ENCODE results near the gene NR1H2.

Gene NR1H2

GRCh38 chr19:50415661-50416033, 39.4 kb downstream of the NR1H2 start:
- H3K27me3 ChIP-seq (ENCODE audit: insufficient read depth, low read length, poor library complexity), result no peaks in the 10 kb centered on the region
- no peak for DNase-seq
- WGBS (ENCODE audit: extremely low coverage, insufficient coverage, low lambda C conversion rate), result no CpG with 5 or more reads among the region's 22 CpGs
- no peak overlapping the region for H2BK15ac ChIP-seq (replicated peaks; ENCODE audit: low read depth)
- H3K4me2 ChIP-seq (ENCODE audit: low read length), result no peak overlapping the region
- H2BK120ac ChIP-seq (ENCODE audit: low read depth, low read length), result no peak overlapping the region
- no peak overlapping the region for H4K5ac ChIP-seq (ENCODE audit: low read length)
- no peaks in the 10 kb centered on the region for H3K36me3 ChIP-seq (ENCODE audit: control insufficient read depth, insufficient read depth, low read length)
- H2AK5ac ChIP-seq (ENCODE audit: low read length), result no peak overlapping the region
- H3K4me3 ChIP-seq (ENCODE audit: low read length), result no peak overlapping the region
- no peak overlapping the region for H3K23ac ChIP-seq (ENCODE audit: low read length)
- no peak overlapping the region for H3K4ac ChIP-seq (ENCODE audit: low read depth, low read length)
- no peak overlapping the region for H3K56ac ChIP-seq (ENCODE audit: low read length)
- no peak overlapping the region for H2BK5ac ChIP-seq (ENCODE audit: low read length)
- no peaks in the 10 kb centered on the region for H3K79me1 ChIP-seq (ENCODE audit: low read length)
- no peak overlapping the region for H3K18ac ChIP-seq (ENCODE audit: low read length)
- no peak overlapping the region for H4K8ac ChIP-seq (ENCODE audit: low read depth, low read length)
- no peak overlapping the region for H3K27ac ChIP-seq (ENCODE audit: low read depth, low read length)
- no peak overlapping the region for H3K9ac ChIP-seq (ENCODE audit: low read length)
- H3K4me1 ChIP-seq (ENCODE audit: control insufficient read depth, low read depth, low read length), result no peaks in the 10 kb centered on the region
- no peaks in the 10 kb centered on the region for H3K79me2 ChIP-seq (ENCODE audit: control insufficient read depth, insufficient read depth, low read length)

- Histone ChIP-seq H4K8ac (ENCODE audit: low read depth, low read length) (no peak overlapping the region), H3K4ac (ENCODE audit: low read depth, low read length) (no peak overlapping the region), H3K36me3 (ENCODE audit: control insufficient read depth, insufficient read depth, low read length) (no peaks in the 10 kb centered on the region), H2BK120ac (ENCODE audit: low read depth, low read length) (no peak overlapping the region), H3K27me3 (ENCODE audit: insufficient read depth, low read length, poor library complexity) (no peaks in the 10 kb centered on the region), H3K4me3 (ENCODE audit: low read length) (no peak overlapping the region), H3K4me2 (ENCODE audit: low read length) (no peak overlapping the region), H3K18ac (ENCODE audit: low read length) (no peak overlapping the region), H3K9ac (ENCODE audit: low read length) (no peak overlapping the region), H2BK15ac (replicated peaks; ENCODE audit: low read depth) (no peak overlapping the region), H3K23ac (ENCODE audit: low read length) (no peak overlapping the region), H3K79me1 (ENCODE audit: low read length) (no peaks in the 10 kb centered on the region), H3K79me2 (ENCODE audit: control insufficient read depth, insufficient read depth, low read length) (no peaks in the 10 kb centered on the region), H4K5ac (ENCODE audit: low read length) (no peak overlapping the region), H2BK5ac (ENCODE audit: low read length) (no peak overlapping the region), H3K4me1 (ENCODE audit: control insufficient read depth, low read depth, low read length) (no peaks in the 10 kb centered on the region), H3K56ac (ENCODE audit: low read length) (no peak overlapping the region), H2AK5ac (ENCODE audit: low read length) (no peak overlapping the region), H3K27ac (ENCODE audit: low read depth, low read length) (no peak overlapping the region)
- WGBS (ENCODE audit: extremely low coverage, insufficient coverage, low lambda C conversion rate), result no CpG with 5 or more reads among the region's 35 CpGs
- DNase-seq, result no peak
Measured at GRCh38 chr19:50416034-50416977, 40.0 kb downstream of the NR1H2 start.

- no CpG with 5 or more reads among the region's 42 CpGs for WGBS (ENCODE audit: extremely low coverage, insufficient coverage, low lambda C conversion rate)
- Histone ChIP-seq H3K4me3 (ENCODE audit: low read length) (no peak overlapping the region), H3K79me2 (ENCODE audit: control insufficient read depth, insufficient read depth, low read length) (no peaks in the 10 kb centered on the region), H3K27ac (ENCODE audit: low read depth, low read length) (no peak overlapping the region), H3K27me3 (ENCODE audit: insufficient read depth, low read length, poor library complexity) (no peaks in the 10 kb centered on the region), H3K79me1 (ENCODE audit: low read length) (no peaks in the 10 kb centered on the region), H3K4me2 (ENCODE audit: low read length) (no peak overlapping the region), H4K8ac (ENCODE audit: low read depth, low read length) (no peak overlapping the region), H3K36me3 (ENCODE audit: control insufficient read depth, insufficient read depth, low read length) (no peaks in the 10 kb centered on the region), H2AK5ac (ENCODE audit: low read length) (no peak overlapping the region), H2BK5ac (ENCODE audit: low read length) (no peak overlapping the region), H3K23ac (ENCODE audit: low read length) (no peak overlapping the region), H2BK120ac (ENCODE audit: low read depth, low read length) (no peak overlapping the region), H3K9ac (ENCODE audit: low read length) (no peak overlapping the region), H3K18ac (ENCODE audit: low read length) (no peak overlapping the region), H3K56ac (ENCODE audit: low read length) (no peak overlapping the region), H2BK15ac (replicated peaks; ENCODE audit: low read depth) (no peak overlapping the region), H3K4me1 (ENCODE audit: control insufficient read depth, low read depth, low read length) (no peaks in the 10 kb centered on the region), H4K5ac (ENCODE audit: low read length) (no peak overlapping the region), H3K4ac (ENCODE audit: low read depth, low read length) (no peak overlapping the region)
- no peak for DNase-seq
Measured at GRCh38 chr19:50417111-50418081, 41.1 kb downstream of the NR1H2 start.

GRCh38 chr19:50418176-50419021, 42.1 kb downstream of the NR1H2 start, which contains the start of gene SPIB:
Gene SPIB, plus strand, starts transcription at chr19:50418938. Its CDS starts 25 bp downstream, at chr19:50418963.
- Histone ChIP-seq H2BK15ac (replicated peaks; ENCODE audit: low read depth) (no peak within 1 kb of the TSS), H4K5ac (ENCODE audit: low read length) (no peak within 1 kb of the TSS), H3K4me1 (ENCODE audit: control insufficient read depth, low read depth, low read length) (no peaks in the 10 kb centered on the region), H3K27me3 (ENCODE audit: insufficient read depth, low read length, poor library complexity) (no peaks in the 10 kb centered on the region), H3K18ac (ENCODE audit: low read length) (no peak within 1 kb of the TSS), H3K79me2 (ENCODE audit: control insufficient read depth, insufficient read depth, low read length) (no peaks in the 10 kb centered on the region), H3K36me3 (ENCODE audit: control insufficient read depth, insufficient read depth, low read length) (no peaks in the 10 kb centered on the region), H3K9ac (ENCODE audit: low read length) (peak within 1 kb of the TSS; percentile 3), H3K4me3 (ENCODE audit: low read length) (peak within 1 kb of the TSS; percentile 6), H3K23ac (ENCODE audit: low read length) (no peak within 1 kb of the TSS), H3K56ac (ENCODE audit: low read length) (peak within 1 kb of the TSS; percentile 17), H4K8ac (ENCODE audit: low read depth, low read length) (no peak within 1 kb of the TSS), H3K4me2 (ENCODE audit: low read length) (peak within 1 kb of the TSS; percentile 89), H3K79me1 (ENCODE audit: low read length) (no peaks in the 10 kb centered on the region), H3K4ac (ENCODE audit: low read depth, low read length) (no peak within 1 kb of the TSS), H3K27ac (ENCODE audit: low read depth, low read length) (no peak within 1 kb of the TSS), H2BK5ac (ENCODE audit: low read length) (no peak within 1 kb of the TSS), H2BK120ac (ENCODE audit: low read depth, low read length) (no peak within 1 kb of the TSS), H2AK5ac (ENCODE audit: low read length) (no peak within 1 kb of the TSS)
- WGBS (ENCODE audit: extremely low coverage, insufficient coverage, low lambda C conversion rate), result no CpG with 5 or more reads among the region's 34 CpGs
- DNase-seq, result no peak

- WGBS (ENCODE audit: extremely low coverage, insufficient coverage, low lambda C conversion rate), result no CpG with 5 or more reads among the region's 14 CpGs
Measured at GRCh38 chr19:50419022-50419579, 42.8 kb downstream of the NR1H2 start.

More at GRCh38 chr19:50419022-50419579, 42.8 kb downstream of the NR1H2 start:
- peak overlapping the region; percentile 3 for H3K56ac ChIP-seq (ENCODE audit: low read length)
- no peak overlapping the region for H3K23ac ChIP-seq (ENCODE audit: low read length)
- no peaks in the 10 kb centered on the region for H3K4me1 ChIP-seq (ENCODE audit: control insufficient read depth, low read depth, low read length)
- H4K5ac ChIP-seq (ENCODE audit: low read length), result no peak overlapping the region
- H3K18ac ChIP-seq (ENCODE audit: low read length), result no peak overlapping the region
- peak overlapping the region; percentile 89 for H3K4me2 ChIP-seq (ENCODE audit: low read length)
- H3K36me3 ChIP-seq (ENCODE audit: control insufficient read depth, insufficient read depth, low read length), result no peaks in the 10 kb centered on the region
- no peak overlapping the region for H3K4ac ChIP-seq (ENCODE audit: low read depth, low read length)
- no peaks in the 10 kb centered on the region for H3K79me1 ChIP-seq (ENCODE audit: low read length)
- H3K4me3 ChIP-seq (ENCODE audit: low read length), result peak overlapping the region; percentile 6
- H3K9ac ChIP-seq (ENCODE audit: low read length), result peak overlapping the region; percentile 3
- no peak overlapping the region for H4K8ac ChIP-seq (ENCODE audit: low read depth, low read length)
- DNase-seq, result no peak
- no peak overlapping the region for H2BK15ac ChIP-seq (replicated peaks; ENCODE audit: low read depth)
- no peak overlapping the region for H2BK120ac ChIP-seq (ENCODE audit: low read depth, low read length)
- H2BK5ac ChIP-seq (ENCODE audit: low read length), result no peak overlapping the region
- no peaks in the 10 kb centered on the region for H3K79me2 ChIP-seq (ENCODE audit: control insufficient read depth, insufficient read depth, low read length)
- no peak overlapping the region for H2AK5ac ChIP-seq (ENCODE audit: low read length)
- no peaks in the 10 kb centered on the region for H3K27me3 ChIP-seq (ENCODE audit: insufficient read depth, low read length, poor library complexity)
- H3K27ac ChIP-seq (ENCODE audit: low read depth, low read length), result no peak overlapping the region

All from mesendoderm (in vitro differentiated cells).